ENCODE data around the gene DRG2. TPM values are rescaled to one million over a fixed set of nuclear protein-coding genes. Genes with fewer than 3 reads are reported as not detected.

Gene DRG2
- total and polyA plus RNA-seq, 10 of the 15 experiments (the other 5 are each of a cell fraction or from before 2014, with no cell fraction given) = 9.1 to 64.8 (median 45.7) TPM

DNA sequence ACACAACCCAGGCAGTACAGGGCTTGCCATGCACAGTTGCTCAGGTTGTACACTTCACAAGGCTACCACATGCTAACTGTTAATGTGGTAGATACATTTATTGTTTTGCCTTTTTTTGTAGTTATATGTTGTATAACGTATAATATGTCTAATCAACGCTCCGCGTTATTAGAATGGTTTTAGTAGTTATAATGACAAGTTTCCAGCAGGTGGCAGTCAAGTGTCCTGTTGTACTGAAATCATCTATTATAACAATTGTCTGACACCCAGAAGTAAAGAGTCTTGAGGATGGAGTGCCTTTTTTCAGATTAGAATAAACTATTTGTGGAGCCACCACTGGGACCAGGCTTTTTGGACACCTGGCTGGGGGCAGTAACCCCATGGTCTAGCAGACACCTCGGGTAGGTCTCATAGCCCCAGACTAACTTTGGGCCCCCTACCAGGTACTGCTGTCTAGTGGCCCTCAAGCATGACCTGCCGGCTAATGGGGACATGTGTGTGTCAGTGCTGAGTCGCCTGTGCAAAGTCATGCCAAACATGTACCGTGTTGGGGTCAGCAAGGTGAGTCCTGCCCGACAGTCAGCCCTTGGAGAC lies 53.6 kb downstream of the DRG2 start:
- RAD21 ChIA-PET (ENCODE audit: unreplicated experiment) = interaction anchor here (0.6 to 4.3 kb wide), 9 partner anchors 17 to 75 kb away, joined by 3 to 28 read pairs (median 4); no protein-coding TSS in a partner anchor
- 5% methylated on average over 9 of the region's 9 CpGs for WGBS (ENCODE audit: insufficient coverage, insufficient replicate concordance, low lambda C conversion rate, missing lambda C conversion rate)
- peak; percentile 95 for FAIRE-seq
- CTCF ChIA-PET = interaction anchor here (0.8 to 4.8 kb wide), 10 partner anchors 12 to 80 kb away, joined by 3 to 43 read pairs (median 4); partner anchors contain the start of gene ALKBH5
- POLR2A ChIA-PET = interaction anchor here (1.0 kb wide), 1 partner anchor 41 kb away, joined by 3 read pairs; no protein-coding TSS in a partner anchor
- no peak overlapping the region for H3K27ac ChIP-seq (ENCODE audit: control insufficient read depth, insufficient read depth)
- no peaks in the 10 kb centered on the region for H3K79me2 ChIP-seq (ENCODE audit: control insufficient read depth, insufficient read depth, low read length)
- ATAC-seq = peak; percentile 72
- intact Hi-C loops (cut with micrococcal nuclease; ENCODE audit: unreplicated experiment) (loop anchor here (2.0 kb wide), 2 partner anchors 45 to 75 kb away; no protein-coding TSS in a partner anchor), in situ Hi-C loops (cut with MboI) (no loop called here)
- H3K4me1 ChIP-seq (ENCODE audit: control insufficient read depth, insufficient read depth, low read length) = no peaks in the 10 kb centered on the region
- no peak overlapping the region for H2AFZ ChIP-seq (ENCODE audit: control insufficient read depth, low read depth, low read length)
- SMC1A ChIA-PET (ENCODE audit: uncharacterized antibody, unreplicated experiment) = interaction anchor here (0.7 to 2.1 kb wide), 7 partner anchors 42 to 77 kb away, joined by 3 to 9 read pairs (median 4); no protein-coding TSS in a partner anchor
- TF ChIP-seq, protein P1, sequence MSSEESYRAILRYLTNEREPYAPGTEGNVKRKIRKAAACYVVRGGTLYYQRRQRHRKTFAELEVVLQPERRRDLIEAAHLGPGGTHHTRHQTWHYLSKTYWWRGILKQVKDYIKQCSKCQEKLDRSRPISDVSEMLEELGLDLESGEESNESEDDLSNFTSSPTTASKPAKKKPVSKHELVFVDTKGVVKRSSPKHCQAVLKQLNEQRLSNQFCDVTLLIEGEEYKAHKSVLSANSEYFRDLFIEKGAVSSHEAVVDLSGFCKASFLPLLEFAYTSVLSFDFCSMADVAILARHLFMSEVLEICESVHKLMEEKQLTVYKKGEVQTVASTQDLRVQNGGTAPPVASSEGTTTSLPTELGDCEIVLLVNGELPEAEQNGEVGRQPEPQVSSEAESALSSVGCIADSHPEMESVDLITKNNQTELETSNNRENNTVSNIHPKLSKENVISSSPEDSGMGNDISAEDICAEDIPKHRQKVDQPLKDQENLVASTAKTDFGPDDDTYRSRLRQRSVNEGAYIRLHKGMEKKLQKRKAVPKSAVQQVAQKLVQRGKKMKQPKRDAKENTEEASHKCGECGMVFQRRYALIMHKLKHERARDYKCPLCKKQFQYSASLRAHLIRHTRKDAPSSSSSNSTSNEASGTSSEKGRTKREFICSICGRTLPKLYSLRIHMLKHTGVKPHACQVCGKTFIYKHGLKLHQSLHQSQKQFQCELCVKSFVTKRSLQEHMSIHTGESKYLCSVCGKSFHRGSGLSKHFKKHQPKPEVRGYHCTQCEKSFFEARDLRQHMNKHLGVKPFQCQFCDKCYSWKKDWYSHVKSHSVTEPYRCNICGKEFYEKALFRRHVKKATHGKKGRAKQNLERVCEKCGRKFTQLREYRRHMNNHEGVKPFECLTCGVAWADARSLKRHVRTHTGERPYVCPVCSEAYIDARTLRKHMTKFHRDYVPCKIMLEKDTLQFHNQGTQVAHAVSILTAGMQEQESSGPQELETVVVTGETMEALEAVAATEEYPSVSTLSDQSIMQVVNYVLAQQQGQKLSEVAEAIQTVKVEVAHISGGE (CRISPR knock-in tag; IDR thresholded peaks at IDR 0.05) = no peak
- TF ChIP-seq, protein P2, sequence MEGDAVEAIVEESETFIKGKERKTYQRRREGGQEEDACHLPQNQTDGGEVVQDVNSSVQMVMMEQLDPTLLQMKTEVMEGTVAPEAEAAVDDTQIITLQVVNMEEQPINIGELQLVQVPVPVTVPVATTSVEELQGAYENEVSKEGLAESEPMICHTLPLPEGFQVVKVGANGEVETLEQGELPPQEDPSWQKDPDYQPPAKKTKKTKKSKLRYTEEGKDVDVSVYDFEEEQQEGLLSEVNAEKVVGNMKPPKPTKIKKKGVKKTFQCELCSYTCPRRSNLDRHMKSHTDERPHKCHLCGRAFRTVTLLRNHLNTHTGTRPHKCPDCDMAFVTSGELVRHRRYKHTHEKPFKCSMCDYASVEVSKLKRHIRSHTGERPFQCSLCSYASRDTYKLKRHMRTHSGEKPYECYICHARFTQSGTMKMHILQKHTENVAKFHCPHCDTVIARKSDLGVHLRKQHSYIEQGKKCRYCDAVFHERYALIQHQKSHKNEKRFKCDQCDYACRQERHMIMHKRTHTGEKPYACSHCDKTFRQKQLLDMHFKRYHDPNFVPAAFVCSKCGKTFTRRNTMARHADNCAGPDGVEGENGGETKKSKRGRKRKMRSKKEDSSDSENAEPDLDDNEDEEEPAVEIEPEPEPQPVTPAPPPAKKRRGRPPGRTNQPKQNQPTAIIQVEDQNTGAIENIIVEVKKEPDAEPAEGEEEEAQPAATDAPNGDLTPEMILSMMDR (IDR thresholded peaks at IDR 0.05 in 2 of 3, conservative IDR thresholded peaks at IDR 0.05 in 1 of 3; ENCODE audit: control insufficient read depth in 2 of 3, extremely low read depth in 1 of 3, insufficient read depth in 1 of 3, low read depth in 3 of 3, low read length in 3 of 3) = peak; percentile 40 to 69 (median 60)
- TF ChIP-seq RAD21 (IDR thresholded peaks at IDR 0.05; ENCODE audit: insufficient read depth, low read depth, low read length) = peak; percentile 70
- TF ChIP-seq, protein P3, sequence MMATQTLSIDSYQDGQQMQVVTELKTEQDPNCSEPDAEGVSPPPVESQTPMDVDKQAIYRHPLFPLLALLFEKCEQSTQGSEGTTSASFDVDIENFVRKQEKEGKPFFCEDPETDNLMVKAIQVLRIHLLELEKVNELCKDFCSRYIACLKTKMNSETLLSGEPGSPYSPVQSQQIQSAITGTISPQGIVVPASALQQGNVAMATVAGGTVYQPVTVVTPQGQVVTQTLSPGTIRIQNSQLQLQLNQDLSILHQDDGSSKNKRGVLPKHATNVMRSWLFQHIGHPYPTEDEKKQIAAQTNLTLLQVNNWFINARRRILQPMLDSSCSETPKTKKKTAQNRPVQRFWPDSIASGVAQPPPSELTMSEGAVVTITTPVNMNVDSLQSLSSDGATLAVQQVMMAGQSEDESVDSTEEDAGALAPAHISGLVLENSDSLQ (IDR thresholded peaks at IDR 0.05) = peak; percentile 25; the same call in 1 of the 2 replicates
- peak; percentile 50; the same call in 1 of the 2 replicates for TF ChIP-seq SMC3 (IDR thresholded peaks at IDR 0.05; ENCODE audit: borderline replicate concordance, low read length)
- no peak overlapping the region for H3K4me2 ChIP-seq (ENCODE audit: control insufficient read depth, insufficient read depth)
- no peaks in the 10 kb centered on the region for H4K20me1 ChIP-seq (ENCODE audit: control insufficient read depth, insufficient read depth)
- no TSS peak for BruUV-seq (replicated peaks)
- no peak overlapping the region for H3K9ac ChIP-seq (ENCODE audit: control insufficient read depth, insufficient read depth, low read length)
- H3K36me3 ChIP-seq (ENCODE audit: control insufficient read depth in 2 of 2, insufficient read depth in 2 of 2, low read length in 1 of 2) = no peaks in the 10 kb centered on the region
- H3K9me3 ChIP-seq (replicated peaks; ENCODE audit: control insufficient read depth, insufficient read depth, low read length) = no peaks in the 10 kb centered on the region
- no peak for DNase-seq (ENCODE audit: low read depth, low spot score)
- H3K27me3 ChIP-seq (replicated peaks in 1 of 2; ENCODE audit: control insufficient read depth in 2 of 2, insufficient read depth in 2 of 2, low read length in 1 of 2) = no peaks in the 10 kb centered on the region
- H3K4me3 ChIP-seq = no peak overlapping the region
